Measurements from ENCODE around the gene SPAG4.

GRCh38 chr20:35602851-35603495, 12.7 kb upstream of the SPAG4 start:
- no peak for TF ChIP-seq CTCF (conservative IDR thresholded peaks at IDR 0.05)
- TF ChIP-seq EZH2 (IDR thresholded peaks at IDR 0.05; ENCODE audit: low read depth): no peak

Data from PC-9 (cell line).